Bronchial epithelial cell (primary cell): Measurements from ENCODE around the gene USP6NL. TPM values are rescaled to one million over a fixed set of nuclear protein-coding genes. Genes with fewer than 3 reads are reported as not detected.

Experiments
- DNase-seq: peaks from one replicate; pipeline ENCODE4 v3.0.0-alpha.2; 2010; ENCODE audit warnings: low read depth
- FAIRE-seq: peaks from 2 replicates; lab custom pipeline; 2011; peaks lifted over from hg19 to GRCh38; lab: Jason Lieb, UNC
- H3K27me3 ChIP-seq: 2 replicates; pipeline ENCODE4 v1.5.1; 2011; ENCODE audit warnings: low read length; ENCODE audit not compliant: control insufficient read depth, insufficient read depth
- H3K36me3 ChIP-seq: 2 replicates; pipeline ENCODE4 v1.5.1; 2011; ENCODE audit warnings: low read length; ENCODE audit not compliant: control insufficient read depth, insufficient read depth
- H3K4me3 ChIP-seq: 2 replicates; pipeline ENCODE4 v1.5.1; 2011; ENCODE audit warnings: mild to moderate bottlenecking, low read depth, low read length, control low read depth
- total RNA-seq: library from RNA; depleted of rRNA; stranded (reverse); fragments of >200 nt; gene quantifications from 2 replicates; pipeline ENCODE4 v1.2.1, GENCODE V29; 2014
- TF ChIP-seq, protein P1 (sequence below): IDR thresholded peaks from 2 replicates; pipeline ENCODE4 v1.5.1; 2011; ENCODE audit warnings: mild to moderate bottlenecking, moderate library complexity, low read length, control low read depth, inconsistent platforms; ENCODE audit not compliant: insufficient read depth, severe bottlenecking

USP6NL gene
- total RNA-seq, 1 donor from 2014 or later, result 8.7 TPM

GRCh38 chr10:11546581-11546980 lies 64.9 kb downstream of the USP6NL start:
- Histone ChIP-seq H3K4me3 (no peak overlapping the region), H3K36me3 (no peaks in the 10 kb centered on the region), H3K27me3 (no peaks in the 10 kb centered on the region)
- TF ChIP-seq, protein P1, sequence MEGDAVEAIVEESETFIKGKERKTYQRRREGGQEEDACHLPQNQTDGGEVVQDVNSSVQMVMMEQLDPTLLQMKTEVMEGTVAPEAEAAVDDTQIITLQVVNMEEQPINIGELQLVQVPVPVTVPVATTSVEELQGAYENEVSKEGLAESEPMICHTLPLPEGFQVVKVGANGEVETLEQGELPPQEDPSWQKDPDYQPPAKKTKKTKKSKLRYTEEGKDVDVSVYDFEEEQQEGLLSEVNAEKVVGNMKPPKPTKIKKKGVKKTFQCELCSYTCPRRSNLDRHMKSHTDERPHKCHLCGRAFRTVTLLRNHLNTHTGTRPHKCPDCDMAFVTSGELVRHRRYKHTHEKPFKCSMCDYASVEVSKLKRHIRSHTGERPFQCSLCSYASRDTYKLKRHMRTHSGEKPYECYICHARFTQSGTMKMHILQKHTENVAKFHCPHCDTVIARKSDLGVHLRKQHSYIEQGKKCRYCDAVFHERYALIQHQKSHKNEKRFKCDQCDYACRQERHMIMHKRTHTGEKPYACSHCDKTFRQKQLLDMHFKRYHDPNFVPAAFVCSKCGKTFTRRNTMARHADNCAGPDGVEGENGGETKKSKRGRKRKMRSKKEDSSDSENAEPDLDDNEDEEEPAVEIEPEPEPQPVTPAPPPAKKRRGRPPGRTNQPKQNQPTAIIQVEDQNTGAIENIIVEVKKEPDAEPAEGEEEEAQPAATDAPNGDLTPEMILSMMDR, result no peak
- DNase-seq (peak; percentile 4), FAIRE-seq (no peak)

GRCh38 chr10:11541296-11541695 lies 70.2 kb downstream of the USP6NL start:
- TF ChIP-seq, protein P1, result no peak
- Histone ChIP-seq H3K4me3 (no peak overlapping the region), H3K27me3 (no peaks in the 10 kb centered on the region), H3K36me3 (no peaks in the 10 kb centered on the region)
- no peak for DNase-seq
- no peak for FAIRE-seq

- TF ChIP-seq, protein P1, result no peak
- DNase-seq (peak; percentile 75), FAIRE-seq (no peak)
- no peaks in the 10 kb centered on the region for H3K27me3 ChIP-seq
- no peak overlapping the region for H3K4me3 ChIP-seq
- no peaks in the 10 kb centered on the region for H3K36me3 ChIP-seq
These were observed 72.1 kb downstream of the USP6NL start for GRCh38 chr10:11539191-11539868.

- Histone ChIP-seq H3K36me3 (no peaks in the 10 kb centered on the region), H3K4me3 (no peak overlapping the region), H3K27me3 (no peaks in the 10 kb centered on the region)
- no peak for FAIRE-seq
- DNase-seq, result no peak
- TF ChIP-seq, protein P1, result no peak
These were observed 72.6 kb downstream of the USP6NL start for GRCh38 chr10:11538834-11539190.

DNA sequence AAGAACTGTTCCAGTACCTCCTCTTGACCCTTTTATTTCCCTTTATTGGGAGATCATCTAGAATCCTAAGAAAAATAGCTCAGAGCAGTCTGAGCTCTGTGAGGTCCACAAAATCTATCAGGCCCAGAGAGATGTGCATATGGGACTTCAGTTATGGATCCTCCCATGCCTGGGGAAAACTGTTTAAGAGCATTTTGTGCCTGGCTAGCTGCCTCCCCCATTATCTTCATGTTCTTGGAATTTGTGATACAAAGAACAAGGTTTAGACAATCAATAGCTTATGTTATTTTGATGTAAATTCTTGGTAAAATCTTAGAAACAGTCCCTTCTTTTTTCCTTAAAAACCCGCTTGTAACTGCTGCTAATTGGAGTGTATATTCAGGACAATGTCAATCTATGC lies 75.2 kb downstream of the USP6NL start:
- TF ChIP-seq, protein P1, result no peak
- no peaks in the 10 kb centered on the region for H3K36me3 ChIP-seq
- H3K4me3 ChIP-seq, result no peak overlapping the region
- FAIRE-seq (no peak), DNase-seq (no peak)
- no peaks in the 10 kb centered on the region for H3K27me3 ChIP-seq
